ENCODE data around the gene CCDC146. TPM values are rescaled to one million over a fixed set of nuclear protein-coding genes. Genes with fewer than 3 reads are reported as not detected.
"Not testable (repeated sequence)": the region's sequence is repeated elsewhere in the genome, so short reads cannot be mapped to it uniquely, and the experiment has no call there.

The CCDC146 gene
- total and polyA plus RNA-seq, 9 of the 15 experiments (the other 6 are each of a cell fraction or from before 2014, with no cell fraction given) = 0.10 to 0.98 (median 0.26) TPM; not detected in 1

- H3K4me3 ChIP-seq; H3K79me2 ChIP-seq (ENCODE audit: control insufficient read depth, insufficient read depth, low read length); CTCF ChIA-PET (ENCODE audit: low intra/inter-chr PET ratio); DNase-seq (ENCODE audit: extremely low read depth in 1 of 4, low spot score in 3 of 4); H4K20me1 ChIP-seq (replicated peaks; ENCODE audit: control insufficient read depth, insufficient read depth, low read length); in situ Hi-C loops (cut with MboI); ATAC-seq; H3K27ac ChIP-seq (ENCODE audit: extremely low read depth, low read depth, low read length); H3K4me2 ChIP-seq (ENCODE audit: insufficient read depth, low read length); H3K9me3 ChIP-seq (replicated peaks; ENCODE audit: control insufficient read depth, insufficient read depth, low read depth, low read length); BruUV-seq (replicated peaks); POLR2A ChIA-PET; H2AFZ ChIP-seq (ENCODE audit: low read depth, low read length); H3K9ac ChIP-seq (ENCODE audit: insufficient read depth in 1 of 2, low read depth in 2 of 2, low read length in 2 of 2); FAIRE-seq; H3K4me1 ChIP-seq (replicated peaks in 1 of 2; ENCODE audit: control insufficient read depth in 2 of 2, insufficient read depth in 2 of 2, low read length in 2 of 2); H3K36me3 ChIP-seq (ENCODE audit: control insufficient read depth, insufficient read depth, low read length); H3K9me1 ChIP-seq (ENCODE audit: control insufficient read depth, insufficient read depth, low read length); H3K27me3 ChIP-seq (ENCODE audit: control insufficient read depth in 2 of 2, insufficient read depth in 2 of 2, low read length in 2 of 2): not testable (repeated sequence)
- 7% methylated on average over 9 of the region's 9 CpGs for WGBS (ENCODE audit: insufficient coverage, low coverage, missing lambda C conversion rate)
- intact Hi-C loops (cut with micrococcal nuclease) = loop anchor here (10.0 kb wide), 1 partner anchor 118 kb away; no protein-coding TSS in a partner anchor
Observed at GRCh38 chr7:77127009-77127408, 4.6 kb downstream of the CCDC146 start.

GRCh38 chr7:77128582-77129410, 6.4 kb downstream of the CCDC146 start:
- H3K9ac ChIP-seq (ENCODE audit: insufficient read depth in 1 of 2, low read depth in 2 of 2, low read length in 2 of 2); H3K4me3 ChIP-seq; H3K4me1 ChIP-seq (replicated peaks in 1 of 2; ENCODE audit: control insufficient read depth in 2 of 2, insufficient read depth in 2 of 2, low read length in 2 of 2); CTCF ChIA-PET (ENCODE audit: low intra/inter-chr PET ratio); BruUV-seq (replicated peaks); H3K4me2 ChIP-seq (ENCODE audit: insufficient read depth, low read length); H3K27me3 ChIP-seq (ENCODE audit: control insufficient read depth in 2 of 2, insufficient read depth in 2 of 2, low read length in 2 of 2); in situ Hi-C loops (cut with MboI); ATAC-seq; H4K20me1 ChIP-seq (replicated peaks; ENCODE audit: control insufficient read depth, insufficient read depth, low read length); H3K36me3 ChIP-seq (ENCODE audit: control insufficient read depth, insufficient read depth, low read length); POLR2A ChIA-PET; H3K9me3 ChIP-seq (replicated peaks; ENCODE audit: control insufficient read depth, insufficient read depth, low read depth, low read length); FAIRE-seq; H3K9me1 ChIP-seq (ENCODE audit: control insufficient read depth, insufficient read depth, low read length); H2AFZ ChIP-seq (ENCODE audit: low read depth, low read length); DNase-seq (ENCODE audit: extremely low read depth in 1 of 4, low spot score in 3 of 4); H3K27ac ChIP-seq (ENCODE audit: extremely low read depth, low read depth, low read length); H3K79me2 ChIP-seq (ENCODE audit: control insufficient read depth, insufficient read depth, low read length): not testable (repeated sequence)
- 3% methylated on average over 5 of the region's 7 CpGs for WGBS (ENCODE audit: insufficient coverage, low coverage, missing lambda C conversion rate)
- intact Hi-C loops (cut with micrococcal nuclease) = loop anchor here (10.0 kb wide), 1 partner anchor 116 kb away; no protein-coding TSS in a partner anchor

Measured in K562 (cell line).